HG03460 (cell line): ENCODE results near the gene KATNBL1.
"Not testable (repeated sequence)": the region's sequence is repeated elsewhere in the genome, so short reads cannot be mapped to it uniquely, and the experiment has no call there.

Source experiments
- ATAC-seq: cut with Tn5 transposase; IDR thresholded peaks from one replicate; pipeline ENCODE4 v1.9.1; 2021; ENCODE audit not compliant: unreplicated experiment

The KATNBL1 gene

DNA sequence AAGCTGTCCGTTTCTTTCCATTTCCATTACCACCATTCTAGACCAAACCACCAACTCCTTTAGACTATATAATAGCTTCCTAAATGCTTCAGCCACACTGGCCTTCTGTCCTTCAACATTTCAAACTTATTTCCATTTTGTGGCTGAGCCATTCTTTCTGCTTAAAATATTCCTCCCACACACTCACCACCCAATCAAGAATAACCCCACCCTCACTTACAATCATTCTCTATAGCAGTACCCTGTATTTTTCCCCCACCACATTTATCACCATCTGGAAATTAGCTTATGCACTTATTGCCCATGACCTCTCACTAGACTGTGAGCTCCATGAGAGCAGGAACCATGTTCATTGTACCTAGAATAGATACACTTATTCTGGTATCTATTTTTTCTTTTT lies 6.6 kb downstream of the KATNBL1 start:
- no peak for ATAC-seq

DNA sequence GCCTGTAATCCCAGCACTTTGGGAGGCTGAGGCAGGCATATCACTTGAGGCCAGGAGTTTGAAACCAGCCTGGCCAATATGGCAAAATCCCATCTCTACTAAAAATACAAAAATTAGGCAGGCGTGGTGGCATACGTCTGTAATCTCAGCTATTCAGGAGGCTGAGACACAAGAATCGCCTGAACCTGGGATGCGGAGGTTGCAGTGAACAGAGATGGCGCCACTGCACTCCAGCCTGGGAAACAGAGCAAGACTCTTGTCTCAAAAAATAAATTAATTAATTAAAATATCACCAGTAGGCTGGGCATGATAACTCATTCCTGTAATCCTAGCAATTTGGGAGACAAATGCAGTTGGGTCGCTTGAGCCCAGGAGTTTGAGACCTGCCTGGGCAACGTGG lies 16.6 kb downstream of the KATNBL1 start:
- not testable (repeated sequence) for ATAC-seq

DNA sequence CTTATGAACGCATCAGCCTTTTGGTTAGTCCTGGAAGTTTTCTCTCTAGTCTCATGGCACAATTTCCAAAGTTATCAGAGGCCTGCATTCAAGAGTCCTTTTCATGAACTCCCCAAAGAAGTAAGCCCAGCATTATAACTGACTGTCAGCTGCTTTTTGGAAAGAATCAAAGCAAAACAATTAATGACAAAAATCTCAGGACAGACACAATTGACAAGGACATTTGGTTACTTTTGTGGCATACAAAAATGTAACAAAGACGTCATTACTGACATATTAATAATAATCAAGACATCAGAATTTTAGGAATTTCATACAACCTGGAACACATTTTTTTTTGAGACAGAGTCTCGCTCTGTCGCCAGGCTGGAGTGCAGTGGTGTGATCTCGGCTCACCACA lies 21.2 kb downstream of the KATNBL1 start:
- no peak for ATAC-seq

DNA sequence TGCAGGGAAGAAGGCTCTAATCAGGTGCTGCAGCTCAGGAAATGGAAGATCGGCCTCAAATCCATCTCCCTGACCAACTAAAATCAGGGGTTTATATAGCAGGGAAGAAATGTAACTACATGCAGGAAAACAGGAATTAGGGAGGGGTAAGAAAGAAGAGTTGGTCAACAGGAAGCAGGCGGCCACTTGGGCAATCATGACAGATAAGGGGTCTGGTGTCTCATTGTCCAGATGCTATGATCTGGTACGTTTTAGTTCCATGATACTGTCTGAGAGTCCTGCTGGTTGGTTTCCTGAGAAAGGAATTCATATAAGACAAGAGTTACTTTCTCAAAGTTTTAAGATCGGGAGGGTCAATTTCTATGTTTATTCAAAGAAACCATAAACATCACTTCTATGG lies 24.2 kb downstream of the KATNBL1 start:
- no peak for ATAC-seq

DNA sequence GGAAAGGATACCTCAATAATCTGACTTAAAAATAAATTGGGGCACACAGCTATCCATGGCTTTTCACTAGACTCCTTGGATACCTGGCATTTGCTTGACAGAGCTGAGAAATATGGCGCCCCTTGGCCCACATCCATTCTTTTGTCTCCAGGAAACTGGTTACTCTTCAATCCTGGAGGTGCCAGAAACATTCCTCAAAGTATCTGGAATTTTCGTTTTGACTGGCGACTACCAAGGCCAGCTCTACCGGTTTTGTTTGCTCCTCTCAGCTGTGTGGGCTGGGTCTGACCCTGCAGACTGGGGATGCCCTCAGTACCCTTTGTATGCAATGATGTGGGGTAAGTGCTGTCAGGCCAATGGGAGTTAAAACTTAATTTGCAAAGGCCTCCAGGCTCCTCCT lies 27.0 kb downstream of the KATNBL1 start:
- no peak for ATAC-seq

DNA sequence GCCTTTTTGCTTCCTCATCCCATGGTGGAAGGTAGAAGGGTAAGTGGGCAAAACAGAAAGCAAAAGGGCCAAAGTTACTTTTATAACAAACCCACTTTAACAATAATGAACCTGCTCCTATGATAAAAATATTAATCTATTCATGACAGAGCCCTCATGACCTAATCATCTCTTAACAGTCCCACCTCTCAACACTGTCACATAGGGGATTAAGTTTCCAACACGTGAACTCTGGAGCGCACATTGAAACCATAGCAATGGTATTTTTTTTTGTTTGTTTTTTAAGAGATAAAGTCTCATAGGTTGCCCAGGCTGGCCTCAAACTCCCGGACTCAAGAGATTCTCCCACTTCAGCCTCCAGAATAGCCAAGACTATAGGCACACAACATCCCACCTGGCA lies 30.7 kb downstream of the KATNBL1 start:
- ATAC-seq: no peak

DNA sequence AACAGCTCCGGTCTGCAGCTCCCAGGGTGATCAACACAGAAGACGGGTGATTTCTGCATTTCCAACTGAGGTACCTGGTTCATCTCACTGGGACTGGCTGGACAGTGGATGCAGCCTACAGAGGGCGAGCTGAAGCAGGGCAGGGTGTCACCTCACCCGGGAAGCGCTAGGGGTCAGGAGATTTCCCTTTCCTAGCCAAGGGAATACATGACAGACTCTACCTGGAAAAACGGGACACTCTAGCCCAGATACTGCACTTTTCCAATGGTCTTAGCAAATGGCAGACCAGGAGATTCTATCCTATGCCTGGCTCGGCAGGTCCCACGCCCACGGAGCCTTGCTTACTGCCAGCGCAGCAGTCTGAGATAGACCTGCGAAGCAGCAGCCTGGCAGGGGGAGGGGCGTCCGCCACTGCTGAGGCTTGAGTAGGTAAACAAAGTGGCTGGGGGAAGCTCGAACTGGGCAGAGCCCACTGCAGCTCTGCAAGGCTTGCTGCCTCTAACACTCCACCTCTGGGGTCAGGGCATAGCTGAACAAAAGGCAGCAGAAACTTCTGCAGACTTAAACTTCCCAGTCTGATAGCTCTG lies 43.8 kb downstream of the KATNBL1 start:
- not testable (repeated sequence) for ATAC-seq

DNA sequence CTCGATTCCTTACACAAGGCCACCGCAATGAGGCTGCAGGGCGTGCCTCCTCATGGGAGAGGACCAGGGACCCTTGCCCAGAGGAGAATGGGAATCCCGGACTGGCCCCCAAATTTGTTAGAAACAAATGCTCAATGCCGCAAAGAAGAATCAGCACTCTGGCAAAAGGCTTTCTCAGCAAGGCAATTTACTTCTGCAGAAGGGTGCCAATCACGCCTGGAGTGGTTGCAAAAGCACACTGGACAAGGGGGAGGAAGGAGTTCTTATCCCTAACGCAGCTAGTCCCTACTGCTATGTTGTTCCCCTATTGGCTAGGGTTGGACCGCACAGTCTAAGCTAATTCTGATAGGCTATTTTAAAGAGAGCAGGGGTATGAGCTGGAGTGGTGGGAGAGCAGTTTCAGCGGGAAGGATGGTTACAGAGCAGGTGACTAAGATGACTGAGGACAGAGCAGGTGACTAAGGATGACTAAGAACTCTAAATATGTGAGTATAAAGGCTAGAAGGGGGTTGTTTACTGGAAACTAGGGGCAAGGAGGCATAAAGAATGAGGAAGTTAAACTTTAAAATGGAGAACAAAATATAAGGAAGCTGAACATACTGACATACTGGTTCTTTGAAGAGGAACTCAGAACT lies 48.5 kb downstream of the KATNBL1 start:
- ATAC-seq: no peak

DNA sequence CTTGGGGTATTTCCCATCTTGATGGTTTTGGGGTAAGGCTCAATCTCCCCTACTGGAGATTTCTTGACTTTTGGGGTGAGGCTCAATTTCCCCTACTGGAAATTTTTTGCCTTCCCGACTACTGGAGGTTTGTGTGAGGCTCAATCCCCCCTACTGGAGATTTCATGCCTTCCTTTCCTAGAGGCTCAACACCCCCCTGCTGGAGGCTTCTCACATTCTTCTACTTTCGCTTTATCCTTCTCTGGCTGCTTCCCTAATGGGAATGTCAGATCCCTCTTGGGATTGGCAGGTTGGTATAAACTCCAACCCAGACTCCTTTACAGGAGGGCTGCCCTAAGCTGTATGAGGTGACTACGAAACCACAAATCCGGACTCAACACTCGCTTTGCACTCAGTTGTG lies 49.2 kb downstream of the KATNBL1 start:
- ATAC-seq: no peak

DNA sequence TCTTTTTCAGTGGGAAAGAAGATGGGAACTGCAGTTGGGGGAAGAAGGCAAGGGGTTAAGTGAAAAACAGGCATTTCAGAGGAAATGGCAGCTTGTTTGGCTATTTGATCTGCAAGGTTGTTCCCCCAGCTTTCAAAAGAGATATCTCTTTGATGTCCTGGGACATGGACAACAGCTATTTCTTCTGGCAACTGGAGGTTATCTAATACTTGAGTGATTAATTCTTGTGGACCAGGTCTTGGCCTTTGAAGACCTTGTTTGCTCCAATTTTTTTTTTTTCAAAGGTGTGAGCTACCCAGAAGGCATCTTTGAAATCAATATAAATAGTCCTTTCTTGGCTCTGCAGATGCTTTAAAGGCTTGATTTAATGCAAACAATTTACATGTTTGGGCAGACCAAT lies 51.5 kb downstream of the KATNBL1 start:
- ATAC-seq: no peak

DNA sequence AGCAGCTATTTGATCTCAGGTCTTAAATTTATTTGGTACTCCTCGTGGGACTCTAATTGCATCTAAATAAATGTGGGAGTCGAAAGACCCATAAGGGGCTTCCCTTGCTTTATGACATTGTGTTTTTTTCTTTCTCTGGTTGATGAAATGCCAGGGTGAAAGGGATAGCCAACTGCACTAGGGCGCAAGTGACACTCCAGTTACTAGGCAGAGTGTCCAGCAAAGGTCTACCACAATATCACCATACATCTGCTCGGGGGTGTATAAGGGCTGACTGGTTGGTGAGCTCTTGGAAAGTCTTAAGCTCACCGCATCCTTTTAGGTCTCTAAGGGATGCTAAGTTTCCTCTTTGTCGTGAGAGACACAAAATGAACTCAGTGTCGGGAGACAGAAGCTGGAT lies 54.0 kb downstream of the KATNBL1 start:
- no peak for ATAC-seq

DNA sequence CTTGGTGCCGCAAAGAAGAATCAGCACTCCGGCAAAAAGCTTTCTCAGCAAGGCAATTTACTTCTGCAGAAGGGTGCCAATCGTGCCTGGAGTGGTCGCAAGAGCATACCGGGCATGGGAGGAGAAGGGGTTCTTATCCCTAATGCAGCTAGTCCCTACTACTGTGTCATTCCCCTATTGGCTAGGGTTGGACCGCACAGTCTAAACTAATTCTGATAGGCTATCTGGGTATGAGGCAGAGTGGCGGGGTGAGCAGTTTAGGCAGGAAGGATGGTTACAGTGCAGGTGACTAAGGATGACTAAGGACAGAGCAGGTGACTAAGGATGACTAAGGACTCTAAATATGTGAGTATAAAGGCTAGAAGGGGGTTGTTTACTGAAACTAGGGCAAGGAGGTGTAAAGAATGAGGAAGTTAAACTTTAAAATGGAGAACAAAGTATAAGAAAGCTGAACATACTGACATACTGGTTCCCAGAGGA lies 55.1 kb downstream of the KATNBL1 start:
- ATAC-seq: no peak

DNA sequence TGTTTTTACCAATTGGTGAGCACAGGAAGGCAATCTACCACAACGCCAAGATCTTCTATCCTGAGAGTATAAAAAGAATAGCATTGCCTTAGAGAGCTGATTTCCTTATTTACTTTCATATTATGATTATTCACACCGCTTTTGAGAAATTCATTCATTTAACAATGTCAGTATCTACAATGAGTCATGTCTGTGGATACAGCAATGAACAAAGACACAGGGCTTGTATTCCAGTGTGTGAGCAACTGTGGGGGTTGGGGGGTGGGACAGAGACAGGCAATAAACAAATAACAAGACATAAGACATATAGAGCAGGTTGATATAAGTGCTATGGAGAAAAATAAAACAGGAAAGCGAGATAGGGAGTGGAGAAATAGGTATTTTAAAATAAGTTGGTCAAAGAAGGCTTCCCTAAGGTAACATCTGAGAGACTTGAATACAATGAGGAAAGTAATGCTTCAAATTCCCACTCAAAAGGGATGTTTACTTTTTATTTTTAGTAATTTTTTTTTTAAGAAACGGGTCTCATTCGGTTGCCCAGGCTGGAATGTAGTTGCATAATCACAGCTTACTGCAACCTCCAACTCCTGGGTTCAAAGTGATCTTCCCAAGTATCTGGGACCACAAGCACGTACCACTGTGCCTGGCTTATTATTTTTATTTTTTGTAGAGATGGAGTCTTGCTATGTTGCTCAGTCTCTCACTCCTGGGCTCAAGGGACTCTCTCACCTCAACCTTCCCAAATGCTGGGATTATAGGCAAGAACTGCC lies 62.3 kb downstream of the KATNBL1 start:
- no peak for ATAC-seq

DNA sequence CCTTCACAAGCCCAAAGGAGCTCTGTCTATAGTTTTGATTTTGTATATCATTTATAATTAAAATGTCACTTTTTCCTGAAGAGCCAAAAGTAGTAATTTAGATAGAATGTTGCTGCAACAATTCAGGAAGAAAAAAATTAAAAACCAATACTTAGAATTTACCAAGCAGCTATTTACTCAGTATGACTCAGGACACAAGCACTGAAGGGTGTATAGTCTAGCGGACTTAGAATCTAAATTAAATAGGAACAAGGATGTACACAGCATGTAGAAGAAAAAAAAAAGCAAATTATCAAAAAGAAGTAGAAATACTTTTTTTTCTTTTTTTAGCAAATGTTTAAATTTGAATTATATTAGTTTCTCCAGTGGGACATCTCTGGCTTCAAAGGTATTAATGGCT lies 76.4 kb downstream of the KATNBL1 start:
- ATAC-seq: no peak

DNA sequence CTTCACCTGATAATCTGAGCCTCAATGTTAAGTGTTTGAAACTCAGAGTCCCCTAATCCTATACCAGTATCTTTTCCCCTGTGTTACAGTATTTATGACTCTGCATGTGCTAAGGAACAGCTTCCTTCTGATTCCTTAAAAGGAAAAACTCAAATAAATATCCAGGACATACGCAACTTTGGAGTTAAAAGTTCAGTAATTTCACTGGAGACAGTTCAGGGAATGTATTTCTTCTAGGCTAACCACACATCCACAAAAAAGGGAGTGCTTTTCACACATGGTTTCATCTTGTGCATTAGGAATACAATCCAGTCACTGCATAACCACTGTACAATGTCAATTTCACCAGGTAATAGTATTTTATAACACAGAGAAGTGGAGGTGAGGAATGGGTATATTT lies 77.0 kb downstream of the KATNBL1 start:
- ATAC-seq: no peak

DNA sequence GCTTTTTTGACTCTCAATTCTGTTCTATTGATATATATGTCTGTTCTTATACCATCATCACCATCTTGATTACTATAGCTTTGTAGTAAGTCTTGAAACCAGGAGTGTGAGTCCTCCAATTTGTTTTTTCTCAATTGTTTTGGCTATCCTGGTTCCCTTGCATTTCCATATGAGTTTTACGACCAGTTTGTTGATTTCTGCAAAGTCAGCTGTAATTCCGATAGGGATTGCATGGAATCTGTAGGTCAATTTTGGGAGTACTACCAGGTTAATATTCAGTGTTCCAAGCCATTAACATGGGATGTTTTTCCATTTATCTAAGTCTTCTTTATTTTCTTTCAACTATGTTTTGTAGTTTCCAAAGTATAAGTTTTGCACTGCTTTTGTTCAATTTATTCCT lies 81.0 kb downstream of the KATNBL1 start:
- no peak for ATAC-seq

DNA sequence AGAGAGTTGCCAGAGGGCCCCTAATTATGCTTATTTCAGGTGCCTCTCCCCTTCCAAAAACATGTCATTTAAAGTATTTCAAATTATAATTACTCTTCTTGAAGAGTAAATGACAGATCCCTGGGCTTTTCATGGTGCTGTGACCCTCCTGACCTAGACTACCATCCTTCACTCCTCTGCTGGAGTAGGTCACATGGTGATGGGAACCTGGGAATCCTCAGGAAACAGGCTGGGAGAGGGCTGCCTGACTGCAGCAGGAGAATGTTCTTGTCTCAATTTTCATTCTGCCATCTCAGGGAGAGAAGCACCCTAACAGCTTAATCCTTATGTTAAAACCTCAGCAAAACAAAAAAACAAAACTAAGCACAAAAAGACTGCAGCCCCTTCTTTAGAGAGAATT lies 83.4 kb downstream of the KATNBL1 start:
- ATAC-seq: no peak

DNA sequence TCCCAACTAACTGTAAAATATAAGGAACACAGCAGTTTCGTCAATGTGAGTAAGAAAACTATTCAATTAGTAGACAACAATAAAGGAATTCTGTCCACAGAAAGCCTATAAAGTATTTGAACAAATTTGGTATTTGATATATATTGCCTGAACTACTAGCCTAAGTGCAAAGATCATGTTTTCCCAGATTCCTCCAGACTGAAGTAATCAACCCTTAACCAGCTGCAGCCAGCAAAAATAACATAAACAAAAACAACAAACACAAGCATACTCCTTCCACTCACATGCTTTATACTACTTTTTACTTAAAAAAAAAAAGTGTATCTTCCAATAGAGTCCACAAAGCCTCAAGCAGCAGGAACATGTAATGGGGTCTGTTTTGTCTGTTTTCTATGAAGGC lies 84.0 kb downstream of the KATNBL1 start:
- ATAC-seq: no peak

DNA sequence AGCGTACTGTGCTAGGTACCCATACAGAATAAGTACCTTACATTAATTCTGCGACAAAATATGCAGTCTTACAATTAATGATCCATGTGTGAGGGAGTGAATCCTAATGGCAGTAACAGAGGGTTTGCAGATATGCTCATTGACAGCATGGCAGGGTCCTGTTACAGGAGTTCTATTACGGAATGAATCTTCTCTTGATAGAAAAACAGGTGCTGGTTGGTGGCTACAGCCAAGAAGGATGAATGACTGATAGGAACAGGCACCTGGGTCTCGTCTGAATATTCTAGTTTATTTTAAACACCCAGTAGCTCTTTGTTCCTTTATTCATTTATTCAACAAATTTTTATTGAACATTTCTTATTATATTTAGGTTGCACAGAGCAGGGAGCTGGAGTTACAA lies 85.2 kb downstream of the KATNBL1 start:
- no peak for ATAC-seq

DNA sequence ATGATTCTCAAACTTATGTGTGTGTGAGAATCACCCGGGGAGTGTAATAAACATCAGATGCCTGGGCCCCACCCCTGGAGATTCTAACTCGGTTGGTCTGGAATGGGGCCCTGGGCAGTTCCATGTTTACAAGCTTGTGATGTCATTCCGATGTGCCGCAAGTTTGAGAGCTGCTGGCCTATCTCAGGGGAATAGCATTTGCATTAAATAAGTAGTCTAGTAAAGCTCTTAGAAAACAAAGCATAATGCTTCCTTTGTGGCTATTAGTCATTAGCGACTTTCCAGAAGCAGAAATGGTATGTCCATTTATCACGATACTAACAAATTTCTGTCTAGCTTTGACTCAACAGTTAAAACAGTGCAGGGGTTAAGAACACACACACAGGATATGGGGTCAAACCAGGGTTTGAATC lies 87.1 kb downstream of the KATNBL1 start:
- ATAC-seq: no peak

DNA sequence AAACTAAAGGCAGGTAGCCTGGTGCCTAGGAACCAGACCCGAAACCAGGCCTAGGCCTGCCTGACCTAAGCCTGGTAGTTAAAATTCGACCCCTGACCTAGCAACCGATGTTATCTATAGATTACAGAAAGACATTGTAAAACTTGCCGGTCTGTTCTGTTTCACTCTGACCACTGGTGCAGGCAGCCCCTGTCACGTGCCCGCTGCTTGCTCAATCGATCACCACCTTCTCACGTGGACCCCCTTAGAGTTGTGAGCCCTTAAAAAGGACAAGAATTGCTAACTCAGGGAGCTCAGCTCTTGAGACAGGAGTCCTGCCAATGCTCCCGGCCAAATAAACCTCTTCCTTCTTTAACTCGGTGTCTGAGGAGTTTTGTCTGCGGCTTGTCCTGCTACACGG lies 88.1 kb downstream of the KATNBL1 start:
- ATAC-seq: not testable (repeated sequence)

DNA sequence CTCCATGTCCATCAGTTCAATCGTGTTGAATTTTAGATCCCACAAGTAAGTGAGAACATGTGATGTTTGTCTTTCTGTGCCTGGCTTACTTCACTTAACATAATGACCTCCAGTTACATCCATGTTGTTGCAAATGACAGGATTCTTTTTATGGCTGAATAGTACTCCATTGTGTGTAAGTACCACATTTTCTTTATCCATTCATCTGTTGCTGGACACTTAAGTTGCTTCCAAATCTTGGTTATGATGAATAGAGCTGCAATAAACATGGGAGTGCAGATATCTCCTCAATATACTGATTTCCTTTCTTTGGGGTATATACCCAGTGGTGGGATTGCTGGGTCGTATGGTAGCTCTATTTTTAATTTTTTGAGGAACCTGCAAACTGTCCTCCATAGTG lies 89.5 kb downstream of the KATNBL1 start:
- ATAC-seq: not testable (repeated sequence)
